GM18511 (cell line): Measurements from ENCODE around the gene OTX1.
"Not testable (repeated sequence)": the region's sequence is repeated elsewhere in the genome, so short reads cannot be mapped to it uniquely, and the experiment has no call there.

Source experiments
- ATAC-seq: cut with Tn5 transposase; IDR thresholded peaks from one replicate; pipeline ENCODE4 v1.9.1; 2021; ENCODE audit warnings: mild to moderate bottlenecking, moderate library complexity; ENCODE audit not compliant: unreplicated experiment

OTX1 gene

GRCh38 chr2:63050334-63051041, at the start of gene OTX1:
Gene OTX1 (plus strand): TSS chr2:63050830. CDS start chr2:63052991, 2,161 bp downstream.
- ATAC-seq = peak; percentile 81

- no peak for ATAC-seq
Observed at GRCh38 chr2:63001576-63001975, 49.1 kb upstream of the OTX1 start.

- no peak for ATAC-seq
Observed at GRCh38 chr2:63003351-63003750, 47.3 kb upstream of the OTX1 start.

DNA sequence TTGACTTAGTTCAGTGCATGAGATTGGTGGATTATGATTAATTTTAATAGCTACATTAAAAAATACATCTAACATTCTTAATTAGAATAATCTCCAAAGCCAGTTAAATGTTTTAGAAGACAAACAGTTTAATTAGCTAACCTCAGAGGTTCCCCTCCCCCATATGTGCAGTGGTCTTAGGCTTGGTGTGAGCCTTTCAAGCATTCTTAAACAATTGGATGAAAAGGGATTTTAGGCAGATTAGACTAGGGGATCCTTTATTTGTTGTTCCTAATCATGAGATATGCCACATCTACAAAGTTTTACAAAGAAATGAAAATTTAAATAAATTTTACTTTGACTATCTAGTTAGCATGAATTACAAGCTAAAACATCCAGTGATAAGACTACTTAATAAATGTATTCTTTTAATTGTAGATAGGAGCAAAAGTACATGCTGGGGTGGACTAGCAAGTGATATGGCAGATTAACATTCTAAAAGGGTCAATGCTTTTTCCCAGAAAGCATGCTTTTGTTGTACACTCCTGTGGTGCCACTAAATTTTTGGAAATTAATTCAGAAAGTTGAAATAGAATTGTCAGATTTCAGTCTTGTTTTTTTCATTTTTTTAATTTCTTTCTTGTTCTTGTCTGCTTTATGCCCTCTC, 42.7 kb upstream of the OTX1 start:
- ATAC-seq = no peak

GRCh38 chr2:63008838-63009237, 41.8 kb upstream of the OTX1 start:
- ATAC-seq = no peak

DNA sequence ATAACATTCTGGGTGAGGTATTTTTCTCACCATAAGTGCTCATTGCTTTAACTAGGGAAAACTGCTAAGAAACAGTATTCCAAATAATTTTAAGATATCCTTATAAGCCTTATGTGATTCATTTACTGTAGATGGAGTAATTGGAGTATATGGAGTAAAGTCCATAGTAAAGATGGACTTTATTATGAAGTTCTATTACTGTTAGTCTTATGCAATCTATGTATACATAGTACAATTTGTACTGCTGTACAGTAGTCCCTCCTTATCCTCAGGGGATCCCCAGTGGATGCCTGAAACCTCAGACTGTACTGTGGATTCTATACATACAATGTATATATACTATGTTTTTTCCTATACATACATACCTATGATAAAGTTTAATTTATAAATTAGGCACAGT, 41.1 kb upstream of the OTX1 start:
- ATAC-seq = no peak

GRCh38 chr2:63012541-63012940, 38.1 kb upstream of the OTX1 start:
- no peak for ATAC-seq

- ATAC-seq = no peak
Observed at GRCh38 chr2:63013438-63013837, 37.2 kb upstream of the OTX1 start.

- ATAC-seq = no peak
Observed at GRCh38 chr2:63015389-63015788, 35.2 kb upstream of the OTX1 start.

DNA sequence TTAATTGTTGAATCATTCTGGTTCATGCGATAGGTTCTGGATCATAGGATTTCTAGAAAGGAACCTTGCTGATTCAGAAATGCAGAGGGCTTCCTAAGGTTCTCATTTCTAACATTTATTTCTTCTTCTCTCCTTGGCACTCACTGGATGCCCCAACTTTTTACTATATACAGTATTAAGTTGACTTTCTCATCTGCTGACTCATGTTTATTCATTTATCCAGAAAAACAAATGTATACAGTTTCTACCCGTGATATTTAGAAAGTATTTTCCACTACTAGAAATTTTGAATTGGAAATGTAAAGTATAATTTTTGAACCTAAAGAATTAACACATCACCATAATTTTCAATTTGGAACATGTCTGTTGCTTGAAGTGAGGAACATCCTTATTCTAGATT, 32.2 kb upstream of the OTX1 start:
- ATAC-seq = no peak

DNA sequence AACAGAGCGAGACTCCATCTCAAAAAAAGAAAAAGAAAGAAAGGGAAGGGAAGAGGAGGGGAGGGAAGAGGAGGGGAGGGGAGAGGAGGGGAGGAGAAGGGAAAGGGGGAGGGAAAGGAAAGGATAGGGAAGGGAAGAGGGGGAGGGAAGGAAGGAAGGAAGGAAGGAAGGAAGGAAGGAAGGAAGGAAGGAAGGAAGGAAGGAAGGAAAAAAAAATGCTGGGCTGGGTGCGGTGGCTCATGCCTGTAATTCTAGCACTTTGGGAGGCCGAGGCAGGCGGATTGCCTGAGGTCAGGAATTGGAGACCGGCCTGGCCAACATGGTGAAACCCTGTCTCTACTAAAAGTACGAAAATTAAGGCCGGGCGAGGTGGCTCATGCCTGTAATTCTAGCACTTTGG, 30.9 kb upstream of the OTX1 start:
- ATAC-seq = not testable (repeated sequence)

DNA sequence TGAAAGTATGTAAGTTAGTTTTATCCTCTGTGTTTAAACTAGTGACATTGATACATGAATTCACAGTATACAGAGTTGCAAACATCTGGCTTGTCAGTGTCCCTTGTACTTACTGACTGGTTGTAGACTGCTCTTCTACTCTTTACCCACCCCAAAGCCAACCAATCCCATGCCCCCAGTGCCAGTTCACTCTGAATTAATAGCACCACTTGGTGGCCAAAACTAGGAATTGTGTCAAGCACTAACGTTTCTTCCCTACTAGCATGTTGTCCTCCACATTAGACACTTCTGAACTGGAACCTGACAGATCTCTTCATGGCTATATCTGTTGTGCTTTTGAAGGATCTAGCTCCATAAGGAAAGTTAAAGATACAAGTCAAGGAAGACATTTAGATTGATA, 27.2 kb upstream of the OTX1 start:
- ATAC-seq = peak; percentile 54

DNA sequence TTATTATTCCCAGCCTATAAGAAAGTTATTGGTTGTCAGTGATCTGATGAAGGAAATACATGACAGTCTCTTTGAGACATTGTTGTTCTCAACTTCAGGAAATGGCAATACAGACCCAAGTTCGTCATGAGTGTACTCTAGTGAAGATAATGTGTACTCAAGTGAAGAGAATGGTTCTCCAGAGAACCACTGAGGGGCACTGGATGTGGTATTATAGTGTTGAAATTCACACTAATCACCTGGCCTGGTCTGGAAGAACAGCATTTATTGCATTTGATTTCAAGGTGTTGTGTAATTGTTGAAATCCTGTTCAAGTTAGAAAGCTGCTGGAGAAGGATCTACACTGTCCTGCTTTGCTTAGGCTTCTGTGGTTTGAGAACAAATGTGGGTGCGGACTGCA, 23.4 kb upstream of the OTX1 start:
- ATAC-seq = no peak

GRCh38 chr2:63029058-63029457, 21.6 kb upstream of the OTX1 start:
- no peak for ATAC-seq

DNA sequence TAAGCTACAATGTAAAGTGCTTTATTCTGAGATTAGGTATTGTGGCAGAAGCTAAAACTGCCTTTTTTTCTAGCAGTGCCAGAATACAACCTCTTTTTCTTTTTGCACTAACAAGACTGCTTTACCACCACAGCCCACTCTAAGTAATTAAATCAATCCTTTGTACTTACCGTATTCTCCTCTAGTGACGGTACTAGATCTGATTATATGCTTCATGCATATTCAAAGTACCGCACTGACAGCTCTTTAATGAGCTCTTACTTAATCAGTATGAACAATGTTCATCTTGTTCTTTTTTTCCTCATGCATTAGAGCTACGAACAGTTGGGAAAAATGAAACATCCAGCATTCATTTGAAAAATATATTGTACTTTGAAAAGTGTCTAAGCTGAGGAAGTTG, 16.1 kb upstream of the OTX1 start:
- no peak for ATAC-seq

DNA sequence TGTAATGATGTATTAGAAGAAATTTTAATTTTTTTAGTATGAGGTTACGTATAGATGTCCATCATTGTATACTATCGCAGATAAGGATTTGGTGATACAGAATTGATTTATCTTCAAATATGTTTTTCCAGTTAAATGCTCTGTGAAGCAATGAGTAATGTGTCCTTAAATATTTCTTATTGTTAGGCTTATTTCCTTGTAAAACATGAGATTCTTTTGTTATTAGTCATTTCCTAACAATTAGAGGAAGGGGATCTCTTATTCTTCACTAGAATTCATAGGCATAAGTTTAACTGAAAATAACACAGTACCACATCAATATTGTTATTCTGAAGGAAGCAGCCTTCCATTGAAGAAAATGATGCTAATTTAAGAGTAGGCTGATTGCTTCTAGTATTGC, 15.5 kb upstream of the OTX1 start:
- no peak for ATAC-seq

DNA sequence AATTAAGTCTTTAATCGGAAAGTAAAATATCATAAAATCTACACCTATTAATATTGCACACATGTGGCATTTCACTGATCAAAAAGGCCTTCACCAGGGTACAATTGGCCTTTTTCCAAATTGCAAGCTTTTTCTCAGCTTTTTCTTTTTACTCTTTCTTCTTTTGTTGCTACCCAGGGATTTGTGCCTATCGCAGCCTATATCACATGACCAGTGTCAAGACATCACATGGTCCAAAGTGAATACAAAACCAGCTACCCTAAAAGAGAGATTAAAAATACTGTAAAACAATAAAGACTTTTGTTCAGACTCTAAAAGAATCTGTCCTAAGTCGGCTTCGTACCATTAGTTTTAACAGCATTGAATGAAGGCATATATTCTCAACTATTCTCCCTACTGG, 15.0 kb upstream of the OTX1 start:
- no peak for ATAC-seq

- no peak for ATAC-seq
Observed at GRCh38 chr2:63038034-63038433, 12.6 kb upstream of the OTX1 start.

- no peak for ATAC-seq
Observed at GRCh38 chr2:63040586-63040985, 10.0 kb upstream of the OTX1 start.

DNA sequence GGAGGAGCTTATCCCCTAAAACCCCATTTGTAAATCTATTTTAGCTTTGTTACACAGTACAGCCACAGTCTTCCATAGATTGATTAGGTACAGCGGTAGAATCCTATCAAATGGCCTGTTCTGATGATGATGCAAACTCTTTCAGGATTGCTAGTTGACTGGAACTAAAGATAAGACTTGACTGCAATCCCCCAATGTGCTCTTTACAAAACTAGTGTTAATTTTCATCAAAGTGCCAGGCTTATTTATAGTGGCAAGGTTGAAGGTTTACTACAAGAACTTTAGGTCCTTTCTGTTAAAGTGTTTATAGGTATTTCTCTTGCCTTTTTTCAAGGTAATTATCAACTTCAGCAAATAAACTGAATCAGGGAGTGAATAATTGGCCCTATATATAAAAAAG, 9.0 kb upstream of the OTX1 start:
- ATAC-seq = no peak

- no peak for ATAC-seq
Observed at GRCh38 chr2:63044362-63045327, 6.0 kb upstream of the OTX1 start.

DNA sequence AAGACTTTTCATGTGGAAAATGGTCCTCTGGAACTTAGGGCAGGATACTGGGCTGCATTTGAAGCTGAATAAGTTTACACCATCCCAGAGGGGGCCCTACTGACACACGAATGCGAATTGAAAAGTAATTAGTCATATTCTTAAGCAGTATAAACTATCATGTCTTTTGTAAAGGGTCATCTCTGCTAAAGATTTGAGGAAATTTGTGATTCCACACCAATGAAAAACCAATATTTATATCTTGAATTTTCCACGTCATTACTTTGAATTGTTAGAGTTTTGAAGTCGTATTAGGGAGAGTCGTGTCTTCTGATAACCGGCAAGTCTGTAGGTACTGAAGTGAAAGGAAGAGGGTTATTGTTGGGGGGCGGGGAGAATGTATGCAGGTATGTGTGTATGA, 4.1 kb upstream of the OTX1 start:
- no peak for ATAC-seq
